Ishikawa (cell line): ENCODE results near the gene MAP2.

Experiments
- CEBPB ChIP-seq: IDR thresholded peaks from 2 replicates; pipeline ENCODE4 v1.6.1; 2012
- EP300 ChIP-seq: IDR thresholded peaks from 2 replicates; pipeline ENCODE4 v1.6.1; 2012; ENCODE audit warnings: borderline replicate concordance
- FOXM1 ChIP-seq: IDR thresholded peaks from 2 replicates; pipeline ENCODE4 v1.6.1; 2012; ENCODE audit warnings: low read depth, borderline replicate concordance
- MAX ChIP-seq: IDR thresholded peaks from 2 replicates; pipeline ENCODE4 v1.6.1; 2012
- RAD21 ChIP-seq: IDR thresholded peaks from 2 replicates; pipeline ENCODE4 v1.6.1; 2012; ENCODE audit warnings: low read depth
- YY1 ChIP-seq: IDR thresholded peaks from 2 replicates; pipeline ENCODE4 v1.6.1; 2012; ENCODE audit warnings: low read depth
- ZBTB7A ChIP-seq: IDR thresholded peaks from 2 replicates; pipeline ENCODE4 v1.6.1; 2012; ENCODE audit warnings: low read depth

GRCh38 chr2:209763106-209763505 lies 339.3 kb downstream of the MAP2 start:
- no peak for TF ChIP-seq EP300
- TF ChIP-seq MAX: no peak
- TF ChIP-seq CEBPB: no peak
- no peak for TF ChIP-seq YY1
- no peak for TF ChIP-seq ZBTB7A
- no peak for TF ChIP-seq RAD21
- TF ChIP-seq FOXM1: no peak
